Sigmoid colon (tissue), 7 donors: Measurements from ENCODE around the gene NNMT. TPM values are rescaled to one million over a fixed set of nuclear protein-coding genes. Genes with fewer than 3 reads are reported as not detected.
A peak's percentile ranks its signal among the peaks of the same experiment; 100 is the strongest.

Source experiments
- DNase-seq: peaks from one replicate; pipeline ENCODE4 v3.0.0-alpha.2; 2019
- H3K27ac ChIP-seq, 4 donors: fragments of 200-600 bp; sonication (generic); one replicate each; pipeline ENCODE4 v1.5.1; 2016 to 2019; ENCODE audit warnings: mild to moderate bottlenecking in 1 of 4
- H3K27me3 ChIP-seq, 3 donors: fragments of 200-600 bp; sonication (generic); one replicate each; pipeline ENCODE4 v1.5.1; 2019; ENCODE audit warnings: mild to moderate bottlenecking in 1 of 3
- H3K36me3 ChIP-seq, 4 donors: fragments of 200-600 bp; sonication (generic); one replicate each; pipeline ENCODE4 v1.5.1; 2016 to 2019
- H3K4me1 ChIP-seq, 4 donors: fragments of 200-600 bp; sonication (generic); one replicate each; pipeline ENCODE4 v1.5.1; 2017 to 2019
- H3K4me3 ChIP-seq, 4 donors: fragments of 200-600 bp; sonication (generic); one replicate each; pipeline ENCODE4 v1.5.1; 2017 to 2019; ENCODE audit warnings: mild to moderate bottlenecking in 2 of 4, moderate library complexity in 1 of 4
- H3K9me3 ChIP-seq, 4 donors: fragments of 200-600 bp in 3 of 4; sonication (generic) in 3 of 4; one replicate each; pipeline versions ENCODE4 v1.5.1 to v1.6.1; 2013 to 2019
- CTCF ChIP-seq, 4 experiments: fragments of 450-650 bp in 3 of 4; fragments of 200-600 bp in 1 of 4; IDR thresholded peaks; one replicate each; pipeline ENCODE4 v1.5.1; 2016 to 2019; ENCODE audit warnings: antibody characterized with exemption in 4 of 4, mild to moderate bottlenecking in 3 of 4, moderate library complexity in 2 of 4
- EP300 ChIP-seq, 4 donors: sonication (generic); formaldehyde crosslinking; IDR thresholded peaks; one replicate each; pipeline ENCODE4 v1.6.1; 2017; ENCODE audit warnings: antibody characterized with exemption in 4 of 4
- POLR2A ChIP-seq, 2 donors: fragments of 450-650 bp; IDR thresholded peaks; one replicate each; pipeline ENCODE4 v1.6.1; 2016; ENCODE audit warnings: antibody characterized with exemption in 2 of 2, mild to moderate bottlenecking in 2 of 2, moderate library complexity in 2 of 2
- POLR2AphosphoS5 ChIP-seq, 4 donors: sonication (generic); formaldehyde crosslinking; IDR thresholded peaks; one replicate each; pipeline ENCODE4 v1.6.1; 2017; ENCODE audit warnings: antibody characterized with exemption in 4 of 4
- WGBS, 2 donors: extraction: QIAGEN DNeasy Blood & Tissue Kit; methylation state at CpG; one replicate each; pipeline ENCODE4 v1.1.7; 2013; 5-methylcytosine and 5-hydroxymethylcytosine counted together
- intact Hi-C: fragments of 100-400 bp; cut with DNase I; formaldehyde crosslinking; loops from one replicate; pipeline ENCODE4 v1.15.1; 2023
- polyA plus RNA-seq, 3 donors: library from polyadenylated mRNA; stranded (reverse); fragments of 200-250 nt; gene quantifications; one replicate each; pipeline ENCODE4 v1.2.3, GENCODE V29; 2013
- total RNA-seq, 4 donors: library from RNA; depleted of rRNA; stranded (reverse); fragments of >200 nt; gene quantifications; one replicate each; pipeline ENCODE4 v1.1.0, GENCODE V29; 2016
- donor health status: healthy with polysubstance abuse.
- donor health status: Bipolar disorder and iron deficiency.
- donor health status: healthy.

Gene NNMT
- total and polyA plus RNA-seq, 7 donors = 28.0 to 960 (median 208) TPM

GRCh38 chr11:114257621-114258558 lies 38.3 kb upstream of the NNMT start:
- Histone ChIP-seq H3K27ac (peak overlapping the region; percentile 77 to 85 (median 78)), H3K9me3 (no peaks in the 10 kb centered on the region), H3K4me1 (peaks cover 0 to 63% (median 48%) of the 10 kb centered on the region in 4 donors), H3K36me3 (peaks cover 6 to 32% (median 17%) of the 10 kb centered on the region in 4 donors), H3K27me3 (no peaks in the 10 kb centered on the region), H3K4me3 (peak overlapping the region in 2 of 4 donors; percentile 11 to 13)
- TF ChIP-seq POLR2A (IDR thresholded peaks at IDR 0.05) (no peak), EP300 (IDR thresholded peaks at IDR 0.05) (no peak), CTCF (IDR thresholded peaks at IDR 0.05) (peak in 1 of 4 experiments; percentile 11), POLR2AphosphoS5 (IDR thresholded peaks at IDR 0.05) (peak in 3 of 4 donors; percentile 15 to 67 (median 34))
- WGBS, 2 donors = 63 to 72% methylated on average over 29 of the region's 29 CpGs
- intact Hi-C loops = loop anchor here (1.0 to 5.0 kb wide), 4 partner anchors 61 to 199 kb away; partner anchors contain the start of gene ZBTB16
- peak; percentile 92 for DNase-seq

GRCh38 chr11:114258696-114259095 lies 37.5 kb upstream of the NNMT start:
- Histone ChIP-seq H3K9me3 (no peaks in the 10 kb centered on the region), H3K4me1 (peaks cover 0 to 66% (median 48%) of the 10 kb centered on the region in 4 donors), H3K4me3 (no peak overlapping the region), H3K27ac (peak overlapping the region; percentile 77 to 85 (median 78)), H3K36me3 (peaks cover 0 to 23% (median 11%) of the 10 kb centered on the region in 4 donors), H3K27me3 (no peaks in the 10 kb centered on the region)
- DNase-seq = peak; percentile 75
- WGBS, 2 donors = 60 to 82% methylated on average over 7 of the region's 7 CpGs
- intact Hi-C loops = loop anchor here (1.0 to 5.0 kb wide), 4 partner anchors 61 to 199 kb away; partner anchors contain the start of gene ZBTB16
- TF ChIP-seq CTCF (IDR thresholded peaks at IDR 0.05) (no peak), POLR2A (IDR thresholded peaks at IDR 0.05) (no peak), POLR2AphosphoS5 (IDR thresholded peaks at IDR 0.05) (peak in 2 of 4 donors; percentile 2 to 4), EP300 (IDR thresholded peaks at IDR 0.05) (no peak)

- Histone ChIP-seq H3K27ac (peak overlapping the region; percentile 77 to 85 (median 78)), H3K36me3 (peaks cover 0 to 19% (median 11%) of the 10 kb centered on the region in 4 donors), H3K27me3 (no peaks in the 10 kb centered on the region), H3K4me1 (peaks cover 0 to 66% (median 48%) of the 10 kb centered on the region in 4 donors), H3K4me3 (no peak overlapping the region), H3K9me3 (no peaks in the 10 kb centered on the region)
- DNase-seq = peak; percentile 87
- peak in 3 of 4 donors; percentile 2 to 66 (median 62) for TF ChIP-seq POLR2AphosphoS5 (IDR thresholded peaks at IDR 0.05)
- no peak for TF ChIP-seq EP300 (IDR thresholded peaks at IDR 0.05)
- no peak for TF ChIP-seq POLR2A (IDR thresholded peaks at IDR 0.05)
- intact Hi-C loops = loop anchor here (5.0 kb wide), 3 partner anchors 62 to 97 kb away; no protein-coding TSS in a partner anchor
- 68 to 76% methylated on average over 10 of the region's 10 CpGs for WGBS, 2 donors
These were observed 37.1 kb upstream of the NNMT start for GRCh38 chr11:114259124-114259526.

GRCh38 chr11:114259551-114259983 lies 36.6 kb upstream of the NNMT start:
- intact Hi-C loops = loop anchor here (5.0 kb wide), 3 partner anchors 62 to 97 kb away; no protein-coding TSS in a partner anchor
- peaks cover 0 to 66% (median 48%) of the 10 kb centered on the region in 4 donors for H3K4me1 ChIP-seq
- H3K27ac ChIP-seq = peak overlapping the region; percentile 77 to 85 (median 78)
- H3K27me3 ChIP-seq = no peaks in the 10 kb centered on the region
- H3K9me3 ChIP-seq = no peaks in the 10 kb centered on the region
- TF ChIP-seq CTCF (IDR thresholded peaks at IDR 0.05) (no peak), POLR2A (IDR thresholded peaks at IDR 0.05) (no peak), EP300 (IDR thresholded peaks at IDR 0.05) (no peak), POLR2AphosphoS5 (IDR thresholded peaks at IDR 0.05) (no peak)
- 65 to 77% methylated on average over 12 of the region's 12 CpGs for WGBS, 2 donors
- H3K4me3 ChIP-seq = no peak overlapping the region
- peaks cover 0 to 16% (median 11%) of the 10 kb centered on the region in 4 donors for H3K36me3 ChIP-seq
- DNase-seq = peak; percentile 78
